Stimulated activated CD4-positive, alpha-beta T cell treated with anti-CD3 and anti-CD28 coated beads, Interleukin-15, amount 100 ng/mL, for 1 hour (primary cell): Measurements from ENCODE around the gene QSOX2.

Source experiments
- DNase-seq, 2 donors: peaks; one replicate each; pipeline ENCODE4 v3.0.0-alpha.2; 2020; ENCODE audit warnings: low read depth in 1 of 2, low spot score in 1 of 2

QSOX2 gene

DNA sequence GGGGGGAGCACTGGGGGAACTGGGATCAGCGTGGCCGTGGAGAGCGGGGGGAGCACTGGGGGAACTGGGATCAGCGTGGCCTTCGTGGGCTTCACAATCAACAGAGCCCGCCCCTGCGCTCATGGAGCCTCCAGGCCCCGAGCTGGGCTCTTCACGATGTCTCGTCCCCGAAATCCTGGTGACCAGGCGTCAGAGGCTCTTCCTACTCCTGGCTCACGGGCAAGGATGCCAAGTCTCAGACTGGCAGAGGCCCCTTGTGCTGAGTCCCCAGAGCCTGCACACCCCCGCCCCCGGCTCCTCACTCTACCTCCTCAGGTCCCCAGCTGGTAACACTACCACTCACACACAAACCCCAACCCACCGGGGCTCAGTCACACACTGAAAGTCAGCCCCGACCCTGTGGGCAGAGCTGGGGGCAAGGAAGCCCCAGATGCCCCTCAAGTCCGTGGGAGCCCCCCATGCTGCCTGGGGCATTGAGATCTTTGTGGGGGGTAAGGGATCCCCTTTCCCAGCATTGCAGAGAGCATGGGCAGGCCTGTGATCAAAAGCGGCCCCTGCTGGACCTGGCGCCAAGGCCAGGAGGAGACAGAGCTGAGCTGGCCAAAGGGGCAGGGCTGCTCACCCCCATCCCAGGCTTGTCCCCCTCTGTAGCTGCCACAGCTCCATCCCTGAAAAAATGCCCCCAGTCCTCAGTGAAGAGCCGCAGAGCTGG, 67.4 kb downstream of the QSOX2 start:
- DNase-seq, result no peak

DNA sequence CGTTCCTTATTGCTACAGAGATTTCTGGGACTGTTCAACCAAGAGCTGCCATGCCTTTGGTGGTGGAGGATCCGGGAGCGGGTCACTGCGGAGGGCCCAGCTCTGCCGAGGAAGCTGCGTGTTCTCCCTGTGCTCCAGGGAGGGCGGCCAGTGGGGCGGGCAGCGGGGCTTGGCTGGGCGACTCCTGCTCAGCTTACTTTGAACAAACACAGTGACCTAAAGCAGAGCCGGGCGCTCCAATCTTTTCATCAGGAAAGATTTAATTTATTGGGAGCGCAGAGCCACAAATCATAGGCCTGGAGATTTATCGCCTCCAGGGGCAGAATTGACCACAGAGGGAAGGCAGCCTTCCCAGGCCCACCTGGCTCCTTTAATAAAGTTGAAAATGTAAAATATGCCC, 68.4 kb downstream of the QSOX2 start:
- DNase-seq, result no peak

DNA sequence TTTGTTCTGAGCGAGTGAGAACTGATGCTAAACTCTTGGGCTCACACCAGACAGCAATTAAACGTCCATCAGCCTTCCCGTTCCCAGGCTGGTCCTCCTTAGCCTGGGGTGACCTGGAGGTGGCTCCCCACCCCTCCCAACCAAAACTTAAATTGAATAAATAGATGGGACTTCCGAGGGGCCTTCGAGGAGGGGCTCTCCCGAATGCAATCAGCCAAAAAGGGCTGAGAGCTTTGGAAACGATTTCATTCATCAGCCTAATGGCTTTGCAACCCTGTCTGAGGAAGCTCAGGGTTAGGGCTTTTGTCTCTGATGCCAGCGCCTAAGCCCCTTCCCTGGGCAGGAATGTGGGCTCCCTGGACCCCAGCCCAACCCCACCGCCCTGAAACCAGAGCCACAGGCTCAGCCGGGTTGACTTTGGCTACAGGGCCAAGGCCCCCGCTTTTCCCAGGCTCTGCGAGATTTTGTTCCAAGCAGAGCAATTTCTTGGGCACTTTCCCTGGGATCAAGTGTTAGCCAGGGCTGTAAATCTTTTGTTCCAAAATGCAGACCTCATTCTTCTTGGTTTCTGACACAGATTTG, 69.9 kb downstream of the QSOX2 start:
- no peak for DNase-seq

DNA sequence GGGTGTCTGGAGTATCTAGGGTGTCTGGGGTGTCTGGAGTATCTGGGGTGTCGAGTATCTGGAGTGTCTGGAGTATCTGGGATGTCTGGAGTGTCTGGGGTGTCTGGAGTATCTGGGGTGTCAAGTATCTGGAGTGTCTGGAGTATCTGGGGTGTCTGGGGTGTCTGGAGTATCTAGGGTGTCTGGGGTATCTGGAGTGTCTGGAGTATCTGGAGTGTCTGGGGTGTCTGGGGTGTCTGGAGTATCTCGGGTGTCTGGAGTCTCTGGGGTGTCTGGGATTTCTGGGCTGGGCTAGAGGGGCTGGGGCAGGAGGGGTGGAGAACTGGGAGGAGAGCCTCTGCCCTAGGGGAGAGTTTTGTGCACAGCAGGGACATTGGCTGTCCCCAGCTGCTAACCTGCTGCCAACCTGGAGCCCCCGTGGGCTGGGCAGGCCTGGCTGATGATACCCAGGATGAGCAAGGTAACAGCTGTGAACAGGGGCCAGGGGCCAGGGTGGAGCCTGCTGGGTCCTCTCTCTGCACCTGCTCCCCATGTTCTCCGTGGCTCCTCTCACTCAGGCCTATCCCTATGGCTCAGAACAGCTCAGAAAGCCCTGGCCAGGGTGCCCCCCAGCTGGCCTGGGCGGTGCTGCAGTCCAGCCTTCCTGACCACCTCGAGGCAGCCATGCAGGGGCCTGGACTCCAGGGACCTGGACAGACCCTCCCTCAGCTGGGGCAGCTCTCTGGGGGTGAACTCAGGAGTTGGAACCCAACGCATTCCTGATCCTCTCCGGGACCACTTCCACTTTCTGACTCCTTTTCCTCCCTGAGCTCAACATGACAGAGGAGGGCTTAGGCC, 70.6 kb downstream of the QSOX2 start:
- no peak for DNase-seq

DNA sequence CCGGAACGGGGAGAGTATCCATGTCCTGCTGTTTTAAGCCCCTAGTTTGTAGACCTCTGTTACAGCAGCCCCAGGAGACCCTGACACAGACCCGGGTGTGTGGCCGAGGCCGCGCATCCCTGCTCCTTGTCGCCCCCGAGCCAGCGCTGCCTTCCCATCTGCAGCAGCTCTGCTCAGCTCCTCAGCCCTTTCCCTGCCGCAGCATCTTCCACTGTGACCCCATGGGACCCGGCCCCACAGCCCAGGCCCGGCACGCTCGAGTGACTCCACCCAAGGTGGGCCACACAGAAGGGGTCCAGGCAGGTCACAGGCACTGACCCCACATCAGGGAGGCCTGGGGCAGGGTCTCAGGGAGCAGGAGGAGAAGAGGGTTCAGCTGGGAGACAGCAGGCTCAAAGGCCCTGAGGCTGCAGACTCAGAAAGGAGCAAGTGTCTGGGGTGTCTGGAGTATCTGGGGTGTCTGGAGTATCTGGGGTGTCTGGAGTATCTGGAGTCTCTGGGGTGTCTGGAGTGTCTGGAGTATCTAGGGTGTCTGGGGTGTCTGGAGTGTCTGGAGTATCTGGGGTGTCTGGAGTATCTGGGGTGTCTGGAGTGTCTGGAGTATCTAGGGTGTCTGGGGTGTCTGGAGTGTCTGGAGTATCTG, 71.8 kb downstream of the QSOX2 start:
- DNase-seq, result no peak

DNA sequence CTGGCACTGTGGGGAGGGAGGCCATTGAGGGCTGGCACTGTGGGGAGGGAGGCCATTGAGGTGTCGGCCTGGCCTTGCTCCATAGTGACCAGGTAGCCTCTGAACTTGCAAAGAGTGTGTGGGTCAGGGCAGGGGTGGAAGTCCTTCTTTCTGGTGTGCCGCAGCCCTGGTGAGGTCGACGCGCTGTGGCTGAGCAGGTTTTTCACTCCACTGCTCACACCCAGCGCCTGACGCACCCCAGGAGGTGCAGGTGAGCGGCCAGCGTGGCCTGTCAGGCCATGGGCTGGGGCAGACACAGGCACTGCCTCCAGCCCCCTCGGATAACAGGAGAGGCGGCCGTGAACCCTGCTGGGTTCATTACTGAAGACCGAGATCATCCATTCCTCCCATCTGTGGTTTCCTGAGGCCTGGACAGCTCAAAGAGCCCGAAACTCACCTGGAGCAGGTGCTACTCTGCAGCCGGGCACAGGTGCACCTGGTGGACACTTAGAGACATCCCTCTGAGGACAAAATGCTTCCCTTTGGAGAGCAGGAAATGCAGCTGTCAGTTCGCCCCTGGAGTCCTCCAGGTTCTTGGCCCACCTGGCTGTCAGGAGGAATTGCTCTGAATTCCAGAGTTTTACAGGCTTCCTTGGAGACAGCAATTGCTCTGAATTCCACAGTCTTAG, 73.1 kb downstream of the QSOX2 start:
- no peak for DNase-seq

DNA sequence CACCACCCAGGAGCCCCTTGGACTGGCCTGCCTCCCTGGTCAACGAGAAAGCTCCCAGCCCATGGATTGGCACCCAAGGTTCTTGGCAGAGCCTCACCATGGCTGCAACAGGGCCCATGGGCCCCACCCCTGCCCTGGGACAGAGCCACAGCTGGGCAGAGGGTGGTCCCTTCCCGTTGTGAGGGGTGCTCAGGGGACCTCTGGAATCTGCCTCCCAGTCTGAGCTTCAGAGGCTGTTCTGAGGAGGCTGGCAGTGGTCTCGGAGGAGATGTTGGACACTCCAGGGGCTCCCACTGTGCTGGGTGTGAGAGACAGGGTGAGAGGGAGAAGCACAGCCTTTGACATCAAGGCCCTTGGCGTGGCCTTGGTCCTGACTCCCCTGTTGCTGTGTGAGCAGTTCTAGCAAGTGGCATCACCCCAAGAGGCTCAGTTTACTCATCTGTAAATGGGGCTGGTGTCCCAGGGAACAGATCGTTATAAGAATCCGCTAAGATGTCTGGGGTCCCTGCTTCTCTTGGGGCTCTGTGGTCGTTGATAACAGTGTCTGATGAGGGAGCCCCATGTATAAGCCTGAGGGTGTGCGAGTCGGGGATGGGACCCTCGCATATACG, 73.7 kb downstream of the QSOX2 start:
- no peak for DNase-seq

DNA sequence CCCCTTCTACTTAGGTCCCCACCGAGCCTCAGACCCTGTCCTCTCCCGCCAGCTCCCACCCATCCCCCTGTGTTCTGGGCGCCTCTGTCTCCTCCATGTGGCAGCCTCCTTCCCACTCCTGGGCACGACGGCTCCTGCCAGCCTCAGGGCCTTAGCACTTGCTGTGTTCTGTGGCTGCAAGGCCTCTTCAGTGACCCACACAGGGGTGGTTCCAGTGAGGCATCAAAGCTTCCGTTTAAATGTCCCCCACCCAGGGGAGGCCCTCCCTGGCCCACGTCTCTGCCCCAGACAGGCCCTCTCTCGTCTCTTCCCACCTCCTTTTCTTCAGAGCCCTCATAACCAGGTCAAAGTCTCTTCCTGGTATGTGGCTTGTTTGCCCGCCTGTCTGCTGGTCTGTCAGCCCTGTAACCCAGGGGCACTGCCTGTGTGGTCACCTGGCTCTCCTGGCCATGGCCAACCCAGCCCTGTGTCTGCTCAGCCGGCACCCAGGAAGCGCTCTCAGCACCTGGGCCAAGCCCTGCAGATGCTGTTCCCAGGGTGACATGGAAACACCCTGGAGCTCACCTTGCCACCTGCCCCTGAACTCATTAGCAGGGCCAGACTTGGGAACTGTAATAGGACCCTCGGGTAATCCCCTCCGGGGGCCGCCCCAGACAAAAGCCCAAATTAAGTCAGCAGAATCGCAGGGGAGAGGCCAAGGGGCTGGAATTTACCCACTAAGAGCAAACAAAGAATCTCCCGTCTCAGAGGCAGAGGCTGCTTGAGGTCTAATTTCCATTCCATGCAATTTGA, 74.4 kb downstream of the QSOX2 start:
- no peak for DNase-seq

DNA sequence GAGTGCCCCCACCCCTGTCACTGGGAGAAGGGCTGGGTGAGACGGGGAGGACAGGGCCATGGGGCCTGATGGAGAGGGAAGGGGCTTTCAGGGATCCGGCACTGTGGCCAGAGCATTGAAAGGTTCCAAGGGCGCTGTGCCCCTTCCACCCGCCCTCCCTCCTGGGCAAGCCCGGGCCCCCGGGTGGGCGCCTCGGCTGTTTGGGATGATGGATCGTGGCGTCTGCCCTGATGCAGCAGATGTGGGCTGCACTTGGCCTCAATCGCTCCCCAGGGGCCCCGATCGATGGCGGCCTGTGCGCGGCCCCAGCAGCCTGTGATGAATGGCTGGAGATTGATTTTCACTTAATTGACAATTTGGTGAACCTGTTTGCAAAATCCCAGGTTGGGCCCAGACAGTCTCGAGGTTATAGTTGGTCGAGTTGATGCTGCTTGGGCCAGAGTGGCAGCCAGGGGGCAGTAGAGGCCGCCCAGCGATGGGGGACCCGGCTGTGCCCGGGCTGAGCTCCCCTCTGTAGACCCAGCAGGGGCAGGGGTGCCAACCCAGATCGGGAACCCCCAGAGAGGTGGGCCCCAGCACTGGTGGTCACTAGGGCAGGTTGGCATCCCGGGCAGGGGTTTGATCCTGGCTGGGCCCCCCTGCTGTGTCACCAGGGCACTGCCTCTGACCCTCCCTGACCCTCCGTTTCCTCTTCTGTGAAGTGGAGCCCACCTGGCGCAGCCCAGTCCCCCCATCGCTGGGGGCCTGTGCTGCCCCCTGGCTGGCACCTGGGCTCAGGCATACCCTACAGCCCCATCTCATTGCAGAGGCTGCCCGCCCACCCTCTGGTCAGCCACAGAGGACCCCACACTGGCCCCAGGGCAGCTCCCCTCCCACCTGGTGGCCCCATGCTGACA, 75.4 kb downstream of the QSOX2 start:
- peak; percentile 7 to 38 for DNase-seq

DNA sequence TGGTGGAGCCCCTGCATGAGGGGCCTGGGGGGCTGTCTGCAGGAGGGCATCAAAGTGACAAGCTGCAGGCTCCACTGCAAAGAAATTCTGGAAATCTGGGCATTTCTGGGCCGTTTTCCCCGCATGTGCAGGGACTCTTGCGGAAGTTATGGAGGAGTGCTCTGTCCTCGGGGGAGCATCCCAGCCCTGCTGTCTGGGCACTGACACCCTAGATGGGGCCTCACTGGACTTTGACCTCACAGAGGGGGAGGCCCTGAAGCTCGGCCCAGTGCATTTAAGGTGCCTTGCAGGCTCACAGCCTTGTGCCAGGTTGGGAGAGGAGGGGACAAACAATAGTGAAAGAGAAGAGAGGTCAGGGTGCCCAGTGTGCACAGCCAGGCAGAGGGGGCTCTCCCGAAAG, 76.1 kb downstream of the QSOX2 start:
- no peak for DNase-seq

DNA sequence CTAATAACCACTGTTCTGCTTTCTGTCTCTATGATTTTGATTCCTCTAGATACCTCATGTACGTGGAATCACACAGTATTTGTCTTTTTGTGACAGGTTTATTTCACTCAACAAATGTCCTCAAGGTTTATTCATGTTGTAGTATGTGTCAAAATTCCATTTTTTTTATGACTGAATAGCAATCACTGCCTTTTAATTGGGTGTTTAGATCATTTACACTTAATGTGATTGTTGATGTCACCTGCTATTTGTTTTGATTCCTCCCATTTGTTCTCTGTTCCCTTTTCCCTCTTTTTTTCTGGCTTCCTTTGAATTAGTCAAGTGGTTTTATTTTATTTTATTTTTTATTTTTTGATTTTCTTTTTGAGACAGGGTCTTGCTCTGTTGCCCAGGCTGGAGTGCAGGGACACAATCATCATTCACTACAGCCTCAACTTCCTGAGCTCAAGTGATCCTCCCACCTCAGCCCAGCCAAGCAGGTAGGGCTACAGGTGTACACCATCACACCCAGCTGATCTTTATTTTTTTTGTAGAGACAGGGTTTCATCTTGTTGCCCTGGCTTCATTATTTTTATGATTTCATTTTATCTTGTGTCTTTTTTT, 82.3 kb downstream of the QSOX2 start:
- DNase-seq, result no peak

DNA sequence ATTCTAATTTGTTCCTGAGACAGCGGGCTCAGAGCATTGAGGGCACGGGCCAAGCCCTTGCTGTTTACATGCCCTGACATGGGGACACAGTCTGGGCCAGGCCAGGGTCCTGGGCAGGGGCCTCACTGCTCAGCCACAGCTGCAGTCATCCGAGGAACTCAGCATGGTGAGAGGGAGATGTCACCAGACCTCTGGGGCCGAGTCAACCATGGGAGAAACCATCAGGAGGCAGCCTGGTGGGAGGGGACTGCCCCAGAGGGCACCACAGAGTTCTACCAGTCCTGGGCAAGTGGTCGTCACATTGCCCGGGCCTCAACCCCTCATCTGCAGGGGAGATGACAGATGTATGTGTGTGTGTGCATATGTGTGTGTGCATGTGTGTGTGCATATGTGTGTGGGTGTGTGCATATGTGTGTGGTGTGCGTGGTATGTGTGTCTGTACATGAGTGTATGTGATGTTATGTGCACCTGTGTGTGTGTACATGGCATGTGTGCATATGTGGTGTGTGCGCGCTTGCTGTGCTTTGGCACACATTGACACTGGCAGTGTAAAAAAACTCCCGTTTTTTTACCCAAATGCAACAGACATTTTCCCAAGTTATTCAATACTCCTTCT, 84.5 kb downstream of the QSOX2 start:
- no peak for DNase-seq

DNA sequence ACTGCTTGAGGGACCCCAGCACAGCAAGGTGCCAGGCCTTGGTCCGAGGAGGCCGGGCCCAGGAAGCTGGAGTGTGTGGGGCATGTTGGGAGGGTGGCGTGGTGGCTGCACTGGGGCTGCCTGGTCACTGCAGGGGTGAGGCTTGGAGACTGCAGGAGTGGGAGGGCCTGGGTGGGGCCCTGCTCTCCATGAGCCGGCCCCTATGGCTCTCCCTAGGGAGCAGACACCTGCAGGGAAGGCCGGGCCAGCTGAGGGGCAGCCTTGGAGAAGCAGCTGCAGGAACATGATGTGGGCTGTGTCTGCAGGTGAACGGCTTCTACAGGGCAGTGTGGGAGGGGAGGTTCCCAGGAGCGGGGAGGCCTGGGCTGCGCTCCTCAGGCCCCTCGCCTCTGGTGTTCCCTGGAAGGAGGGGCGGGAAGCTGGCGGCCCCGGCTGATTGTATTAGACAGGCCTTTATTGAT, 85.2 kb downstream of the QSOX2 start:
- DNase-seq, result no peak

DNA sequence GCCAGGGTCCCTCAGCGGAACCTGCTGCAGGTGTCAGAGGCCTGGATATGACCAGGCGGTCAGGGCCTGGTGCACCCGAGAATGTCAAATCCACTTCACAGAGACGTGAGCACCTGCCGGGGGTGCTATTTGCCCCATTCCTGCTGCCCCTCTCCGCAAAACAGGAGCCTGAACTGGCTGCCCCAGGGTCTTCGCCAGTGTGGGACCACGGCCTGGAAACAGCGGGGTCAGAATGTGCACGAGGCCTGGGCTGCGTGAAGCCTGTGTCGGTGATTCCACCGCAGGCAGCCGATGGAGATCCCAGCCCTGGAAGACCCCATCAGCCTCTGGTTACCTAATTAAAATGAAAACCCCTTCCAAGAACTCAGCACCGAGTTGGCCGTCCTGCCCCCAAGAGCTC, 85.8 kb downstream of the QSOX2 start:
- DNase-seq, result no peak

DNA sequence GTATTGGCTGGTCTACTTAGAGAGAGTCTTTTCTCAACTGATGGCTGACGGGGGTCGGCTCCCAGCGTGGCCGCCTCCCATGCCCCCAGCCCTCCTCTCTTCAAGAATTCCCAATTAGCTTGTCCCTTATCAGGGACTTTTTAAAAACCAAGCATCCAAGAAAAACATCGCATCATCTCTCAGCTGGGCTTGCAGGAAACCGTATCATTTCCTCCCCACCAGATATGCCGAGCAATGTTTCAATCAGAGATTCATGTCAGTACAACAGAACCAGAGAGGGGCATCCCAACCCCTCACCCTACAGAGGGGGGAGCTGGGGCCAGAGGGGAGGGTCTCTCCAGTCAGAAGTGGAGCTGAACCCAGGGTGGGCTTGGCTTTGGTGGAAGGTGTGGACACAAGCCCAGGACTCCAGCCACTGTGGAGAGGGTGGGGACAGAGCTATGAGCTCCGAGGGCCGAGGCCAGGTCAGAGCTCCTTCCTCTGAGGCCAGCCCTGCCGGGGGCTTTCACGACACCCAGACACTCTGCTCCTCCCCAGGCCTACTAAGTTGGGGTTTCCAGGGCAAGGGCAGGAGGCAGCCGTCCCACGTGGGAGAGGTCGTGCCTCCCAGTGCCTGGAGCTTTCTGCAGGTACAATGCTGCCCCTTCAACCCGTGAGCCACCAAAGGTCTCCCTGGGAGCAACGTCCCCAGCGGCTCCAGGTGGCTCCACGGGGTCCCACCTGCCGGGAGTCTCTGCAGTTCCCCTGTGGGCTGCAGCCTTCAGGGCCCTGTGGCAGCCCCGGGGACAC, 87.9 kb downstream of the QSOX2 start:
- no peak for DNase-seq
